HEK293 (cell line): ENCODE data around the gene BSDC1.

Experiments
- CTCF ChIA-PET: fragments of 350-600 bp; formaldehyde crosslinking; extraction: SDS; loops from one replicate; lab custom pipeline; 2021; ENCODE audit warnings: antibody characterized with exemption; lab: Yijun Ruan, JAX
- POLR2A ChIA-PET: fragments of 300-600 bp; formaldehyde crosslinking; extraction: SDS; loops from one replicate; lab custom pipeline; 2020; ENCODE audit warnings: antibody characterized with exemption, inconsistent platforms; lab: Yijun Ruan, JAX
- H3K27ac ChIP-seq: fragments of 200-500 bp; sonication (Bioruptor generic); 2 replicates; pipeline ENCODE4 v1.5.1; 2014; ENCODE audit warnings: low read depth, low read length, control low read depth, inconsistent platforms; ENCODE audit errors: extremely low read depth
- H3K36me3 ChIP-seq, 2 experiments: fragments of 200-500 bp in 1 of 2; sonication (Bioruptor generic) in 1 of 2; 1 replicate in 1 of 2; 2 replicates in 1 of 2; pipeline ENCODE4 v1.5.1; 2014 to 2017; ENCODE audit warnings: inconsistent platforms in 2 of 2, low read length in 2 of 2; ENCODE audit not compliant: control insufficient read depth in 2 of 2, insufficient read depth in 1 of 2
- H3K4me1 ChIP-seq: fragments of 200-500 bp; sonication (Bioruptor generic); 2 replicates; pipeline ENCODE4 v1.5.1; 2014; ENCODE audit warnings: mild to moderate bottlenecking, low read length, inconsistent platforms; ENCODE audit not compliant: control insufficient read depth, insufficient read depth
- H3K4me3 ChIP-seq: 2 replicates; pipeline ENCODE4 v1.5.1; 2011; ENCODE audit warnings: low read depth, mild to moderate bottlenecking, control low read depth, low read length, moderate library complexity
- H3K9me3 ChIP-seq: fragments of 200-500 bp; sonication (Bioruptor generic); 2 replicates; pipeline ENCODE4 v1.5.1; 2014; ENCODE audit warnings: low read depth, low read length, inconsistent platforms; ENCODE audit not compliant: control insufficient read depth, insufficient read depth
- GLIS1 ChIP-seq: fragments of 450-650 bp; formaldehyde crosslinking; IDR thresholded peaks from 2 replicates; pipeline ENCODE4 v1.5.1; 2016; ENCODE audit warnings: missing biosample characterization, missing genetic modification characterization
- KLF1 ChIP-seq: fragments of 450-650 bp; formaldehyde crosslinking; IDR thresholded peaks from 2 replicates; pipeline ENCODE4 v1.5.1; 2016; ENCODE audit warnings: missing biosample characterization, missing genetic modification characterization
- KLF7 ChIP-seq: fragments of 450-650 bp; formaldehyde crosslinking; IDR thresholded peaks from 2 replicates; pipeline ENCODE4 v1.5.1; 2016; ENCODE audit warnings: missing biosample characterization, missing genetic modification characterization, borderline replicate concordance
- MEIS1 ChIP-seq: sonication (generic); formaldehyde crosslinking; IDR thresholded peaks from 2 replicates; pipeline ENCODE4 v1.8.1; 2022; ENCODE audit warnings: missing genetic modification reagents, mild to moderate bottlenecking, borderline replicate concordance
- RBAK ChIP-seq: fragments of 450-650 bp; formaldehyde crosslinking; IDR thresholded peaks from 2 replicates; pipeline ENCODE4 v1.5.1; 2016; ENCODE audit warnings: missing biosample characterization, missing genetic modification characterization
- ZBTB7A ChIP-seq: fragments of 450-650 bp; formaldehyde crosslinking; IDR thresholded peaks from 2 replicates; pipeline ENCODE4 v1.5.1; 2016; ENCODE audit warnings: low read depth, missing biosample characterization, missing genetic modification characterization
- ZEB2 ChIP-seq: fragments of 450-650 bp; formaldehyde crosslinking; IDR thresholded peaks from 2 replicates; pipeline ENCODE4 v1.5.1; 2016; ENCODE audit warnings: missing biosample characterization, missing genetic modification characterization
- ZFHX2 ChIP-seq: fragments of 450-650 bp; formaldehyde crosslinking; conservative IDR thresholded peaks from 2 replicates; pipeline ENCODE4 v1.5.1; 2016; ENCODE audit warnings: missing biosample characterization, missing genetic modification characterization
- ZIC2 ChIP-seq: fragments of 450-650 bp; formaldehyde crosslinking; IDR thresholded peaks from 2 replicates; pipeline ENCODE4 v1.5.1; 2016; ENCODE audit warnings: missing biosample characterization, missing genetic modification characterization
- ZNF114 ChIP-seq: fragments of 450-650 bp; formaldehyde crosslinking; IDR thresholded peaks from 2 replicates; pipeline ENCODE4 v1.5.0; 2017; ENCODE audit warnings: missing biosample characterization, missing genetic modification characterization
- ZNF169 ChIP-seq: fragments of 450-650 bp; formaldehyde crosslinking; IDR thresholded peaks from 2 replicates; pipeline ENCODE4 v1.5.1; 2016; ENCODE audit warnings: missing biosample characterization, missing genetic modification characterization
- ZNF175 ChIP-seq: fragments of 450-650 bp; formaldehyde crosslinking; IDR thresholded peaks from 2 replicates; pipeline ENCODE4 v1.5.1; 2016; ENCODE audit warnings: missing biosample characterization, missing genetic modification characterization
- ZNF274 ChIP-seq, 2 experiments: fragments of 200-500 bp in 1 of 2; fragments of 450-650 bp in 1 of 2; sonication (Bioruptor generic) in 1 of 2; formaldehyde crosslinking in 1 of 2; IDR thresholded peaks; 2 replicates each; pipeline versions ENCODE4 v1.5.1 to v1.6.1; 2014 to 2016; ENCODE audit warnings: borderline replicate concordance in 1 of 2, inconsistent platforms in 1 of 2, low read length in 1 of 2, missing biosample characterization in 1 of 2, missing genetic modification characterization in 1 of 2
- ZNF426 ChIP-seq: fragments of 450-650 bp; formaldehyde crosslinking; IDR thresholded peaks from 2 replicates; pipeline ENCODE4 v1.5.1; 2017; ENCODE audit warnings: missing biosample characterization, missing genetic modification characterization, mild to moderate bottlenecking, inconsistent platforms, moderate library complexity
- ZNF473 ChIP-seq: fragments of 450-650 bp; formaldehyde crosslinking; IDR thresholded peaks from 2 replicates; pipeline ENCODE4 v1.5.1; 2017; ENCODE audit warnings: missing biosample characterization, missing genetic modification characterization
- ZNF549 ChIP-seq: fragments of 450-650 bp; IDR thresholded peaks from 2 replicates; pipeline ENCODE4 v1.5.1; 2018; ENCODE audit warnings: missing biosample characterization, missing genetic modification characterization, mild to moderate bottlenecking, inconsistent platforms, moderate library complexity
- ZNF560 ChIP-seq: fragments of 450-650 bp; formaldehyde crosslinking; IDR thresholded peaks from 2 replicates; pipeline ENCODE4 v1.5.1; 2017; ENCODE audit warnings: missing biosample characterization, missing genetic modification characterization, borderline replicate concordance
- ZNF561 ChIP-seq: fragments of 450-650 bp; IDR thresholded peaks from 2 replicates; pipeline ENCODE4 v1.5.1; 2018; ENCODE audit warnings: missing biosample characterization, missing genetic modification characterization, borderline replicate concordance
- ZNF677 ChIP-seq: fragments of 450-650 bp; IDR thresholded peaks from 2 replicates; pipeline ENCODE4 v1.5.0; 2018; ENCODE audit warnings: missing biosample characterization, mild to moderate bottlenecking, missing genetic modification characterization, moderate library complexity
- ZNF785 ChIP-seq: fragments of 450-650 bp; formaldehyde crosslinking; IDR thresholded peaks from 2 replicates; pipeline ENCODE4 v1.5.1; 2016; ENCODE audit warnings: missing biosample characterization, missing genetic modification characterization
- ZSCAN16 ChIP-seq: fragments of 450-650 bp; formaldehyde crosslinking; IDR thresholded peaks from 2 replicates; pipeline ENCODE4 v1.5.1; 2016; ENCODE audit warnings: missing biosample characterization, missing genetic modification characterization
- ZSCAN5A ChIP-seq: fragments of 450-650 bp; formaldehyde crosslinking; IDR thresholded peaks from 2 replicates; pipeline ENCODE4 v1.5.1; 2016; ENCODE audit warnings: missing biosample characterization, missing genetic modification characterization
- TF ChIP-seq, protein P1 (sequence below): fragments of 450-650 bp; formaldehyde crosslinking; IDR thresholded peaks from 2 replicates; pipeline ENCODE4 v1.5.0; 2017; ENCODE audit warnings: missing biosample characterization, missing genetic modification characterization, borderline replicate concordance

Gene BSDC1

DNA sequence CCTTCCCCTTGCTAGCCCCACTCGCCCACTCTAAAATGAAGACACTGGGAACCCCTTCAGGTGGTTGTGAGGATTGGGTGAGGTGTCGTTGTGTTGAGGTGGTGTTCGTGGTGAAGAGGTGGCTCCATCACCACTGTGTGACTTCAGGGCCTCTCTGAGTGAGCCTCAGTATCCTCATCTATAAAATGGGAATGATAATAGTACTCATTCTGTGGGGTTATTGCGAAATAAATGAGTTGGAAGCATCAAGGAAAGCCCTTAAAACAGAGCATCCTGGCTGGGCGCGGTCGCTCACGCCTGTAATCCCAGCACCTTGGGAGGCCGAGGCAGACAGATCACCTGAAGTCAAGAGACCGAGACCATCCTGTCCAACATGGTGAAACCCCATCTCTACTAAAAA is 51.5 kb downstream of the BSDC1 start:
- Histone ChIP-seq H3K4me3 (no peak overlapping the region), H3K36me3 (no peaks in the 10 kb centered on the region), H3K4me1 (no peaks in the 10 kb centered on the region), H3K27ac (no peak overlapping the region)
- CTCF ChIA-PET: interaction anchor here (0.7 to 1.0 kb wide), 2 partner anchors 9 to 92 kb away, joined by 3 to 4 read pairs; no protein-coding TSS in a partner anchor
- POLR2A ChIA-PET: interaction anchor here (1.2 kb wide), 1 partner anchor 10 kb away, joined by 3 read pairs; no protein-coding TSS in a partner anchor
- TF ChIP-seq ZFHX2 (tag by site-specific recombination) (peak; percentile 4; the same call in 1 of the 2 replicates), KLF7 (tag by site-specific recombination) (no peak)
- TF ChIP-seq, all 188 proteins: peak for 1
- H3K9me3 ChIP-seq: no peaks in the 10 kb centered on the region

GRCh38 chr1:32341971-32342370 is 52.3 kb downstream of the BSDC1 start:
- H3K4me3 ChIP-seq: no peak overlapping the region
- H3K36me3 ChIP-seq: no peaks in the 10 kb centered on the region
- ChIA-PET CTCF (interaction anchor here (1.0 kb wide), 1 partner anchor 10 kb away, joined by 3 read pairs; no protein-coding TSS in a partner anchor), POLR2A (interaction anchor here (1.1 to 1.2 kb wide), 2 partner anchors 9 to 10 kb away, joined by 3 read pairs; no protein-coding TSS in a partner anchor)
- H3K9me3 ChIP-seq: no peaks in the 10 kb centered on the region
- no peak overlapping the region for H3K27ac ChIP-seq
- TF ChIP-seq ZSCAN16 (tag by site-specific recombination) (no peak), GLIS1 (tag by site-specific recombination) (peak; percentile 23; the same call in 1 of the 2 replicates), ZNF175 (no peak)
- H3K4me1 ChIP-seq: no peaks in the 10 kb centered on the region

DNA sequence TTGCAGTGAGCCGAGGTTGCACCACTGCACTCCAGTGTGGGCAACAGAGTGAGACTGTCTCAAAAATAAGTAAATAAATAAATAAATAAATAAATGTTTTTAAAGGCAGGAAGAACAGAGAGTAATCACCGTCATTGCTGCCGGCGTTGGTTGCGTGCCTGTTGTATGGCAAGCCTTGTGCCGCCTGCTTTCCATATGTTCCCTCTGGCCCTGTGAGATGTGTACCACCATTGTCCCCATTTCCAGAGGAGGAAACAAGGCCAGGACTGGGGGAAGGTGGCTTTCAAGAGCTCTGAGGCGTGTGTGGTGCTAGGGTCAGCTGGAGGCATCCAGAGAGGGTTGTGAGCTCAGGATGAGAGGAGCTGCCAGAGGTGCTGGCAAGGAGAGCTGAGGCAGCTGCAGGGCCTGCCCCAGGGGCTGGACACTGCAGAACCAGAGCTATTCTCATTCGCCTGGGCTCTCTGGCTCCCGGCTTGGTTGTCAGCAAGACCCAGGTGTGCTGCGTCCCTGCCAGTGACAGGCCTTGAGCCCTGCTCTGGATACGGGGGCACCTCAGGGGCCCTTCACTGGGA is 53.0 kb downstream of the BSDC1 start:
- no peaks in the 10 kb centered on the region for H3K9me3 ChIP-seq
- no peaks in the 10 kb centered on the region for H3K36me3 ChIP-seq
- TF ChIP-seq ZNF274 (IDR thresholded peaks at IDR 0.05; ENCODE audit: low read length) (no peak), ZNF274 (tag by site-specific recombination; IDR thresholded peaks at IDR 0.05; ENCODE audit: borderline replicate concordance) (no peak), ZNF549 (tag by site-specific recombination) (no peak), RBAK (tag by site-specific recombination) (no peak), ZNF114 (tag by site-specific recombination) (no peak), ZBTB7A (no peak), ZNF169 (tag by site-specific recombination) (no peak)
- TF ChIP-seq, protein P1, sequence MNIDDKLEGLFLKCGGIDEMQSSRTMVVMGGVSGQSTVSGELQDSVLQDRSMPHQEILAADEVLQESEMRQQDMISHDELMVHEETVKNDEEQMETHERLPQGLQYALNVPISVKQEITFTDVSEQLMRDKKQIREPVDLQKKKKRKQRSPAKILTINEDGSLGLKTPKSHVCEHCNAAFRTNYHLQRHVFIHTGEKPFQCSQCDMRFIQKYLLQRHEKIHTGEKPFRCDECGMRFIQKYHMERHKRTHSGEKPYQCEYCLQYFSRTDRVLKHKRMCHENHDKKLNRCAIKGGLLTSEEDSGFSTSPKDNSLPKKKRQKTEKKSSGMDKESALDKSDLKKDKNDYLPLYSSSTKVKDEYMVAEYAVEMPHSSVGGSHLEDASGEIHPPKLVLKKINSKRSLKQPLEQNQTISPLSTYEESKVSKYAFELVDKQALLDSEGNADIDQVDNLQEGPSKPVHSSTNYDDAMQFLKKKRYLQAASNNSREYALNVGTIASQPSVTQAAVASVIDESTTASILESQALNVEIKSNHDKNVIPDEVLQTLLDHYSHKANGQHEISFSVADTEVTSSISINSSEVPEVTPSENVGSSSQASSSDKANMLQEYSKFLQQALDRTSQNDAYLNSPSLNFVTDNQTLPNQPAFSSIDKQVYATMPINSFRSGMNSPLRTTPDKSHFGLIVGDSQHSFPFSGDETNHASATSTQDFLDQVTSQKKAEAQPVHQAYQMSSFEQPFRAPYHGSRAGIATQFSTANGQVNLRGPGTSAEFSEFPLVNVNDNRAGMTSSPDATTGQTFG (tag by site-specific recombination): no peak
- POLR2A ChIA-PET: interaction anchor here (1.1 to 1.2 kb wide), 2 partner anchors 9 to 10 kb away, joined by 3 read pairs; no protein-coding TSS in a partner anchor
- CTCF ChIA-PET: no interaction called here
- no peaks in the 10 kb centered on the region for H3K4me1 ChIP-seq
- no peak overlapping the region for H3K27ac ChIP-seq
- no peak overlapping the region for H3K4me3 ChIP-seq

DNA sequence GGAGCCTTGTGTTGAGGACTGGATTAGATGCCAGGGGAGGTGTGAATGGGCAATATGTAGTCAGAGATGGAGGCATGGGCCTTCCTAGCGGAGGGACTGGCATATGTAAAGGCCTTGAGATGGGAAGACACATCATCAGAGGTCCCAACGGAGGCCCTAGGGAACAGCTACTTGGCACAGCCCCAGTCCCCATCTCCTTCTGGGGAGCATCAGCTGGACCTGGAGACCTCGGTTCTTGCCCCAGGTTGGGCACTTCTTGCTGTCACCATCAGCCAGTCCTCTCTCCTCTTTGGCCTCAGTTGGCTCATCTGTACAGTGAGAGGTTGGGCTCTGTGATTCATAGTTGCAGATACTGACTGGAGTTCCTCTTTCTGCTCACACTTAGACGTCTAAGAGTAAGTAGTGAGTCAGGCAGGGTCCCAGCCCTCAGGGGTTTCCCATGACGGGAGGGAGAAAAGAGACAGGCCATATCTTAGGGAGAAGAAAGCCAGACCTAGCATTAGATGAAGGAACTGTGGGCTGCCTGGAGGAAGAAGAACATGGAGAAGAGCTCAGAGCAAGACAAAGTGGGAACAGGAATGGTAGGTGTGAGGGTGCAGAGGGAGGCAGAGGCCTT is 54.8 kb downstream of the BSDC1 start:
- ChIA-PET POLR2A (interaction anchor here (1.0 kb wide), 1 partner anchor 14 kb away, joined by 3 read pairs; no protein-coding TSS in a partner anchor), CTCF (no interaction called here)
- TF ChIP-seq ZSCAN5A (no peak), ZNF560 (tag by site-specific recombination) (no peak), ZIC2 (no peak), ZNF561 (tag by site-specific recombination) (no peak), MEIS1 (CRISPR knock-in tag) (no peak), ZNF426 (tag by site-specific recombination) (no peak), KLF1 (tag by site-specific recombination) (no peak), ZNF473 (tag by site-specific recombination) (no peak), ZNF785 (tag by site-specific recombination) (no peak), ZNF677 (tag by site-specific recombination) (no peak), ZEB2 (tag by site-specific recombination) (no peak)
- H3K36me3 ChIP-seq: peaks cover 0 to 6% of the 10 kb centered on the region in 2 experiments; a peak in 1 of 3 replicates
- H3K27ac ChIP-seq: no peak overlapping the region
- H3K9me3 ChIP-seq: no peaks in the 10 kb centered on the region
- H3K4me1 ChIP-seq: no peaks in the 10 kb centered on the region
- no peak overlapping the region for H3K4me3 ChIP-seq
